ENCODE data around the gene PRR7.

DNA sequence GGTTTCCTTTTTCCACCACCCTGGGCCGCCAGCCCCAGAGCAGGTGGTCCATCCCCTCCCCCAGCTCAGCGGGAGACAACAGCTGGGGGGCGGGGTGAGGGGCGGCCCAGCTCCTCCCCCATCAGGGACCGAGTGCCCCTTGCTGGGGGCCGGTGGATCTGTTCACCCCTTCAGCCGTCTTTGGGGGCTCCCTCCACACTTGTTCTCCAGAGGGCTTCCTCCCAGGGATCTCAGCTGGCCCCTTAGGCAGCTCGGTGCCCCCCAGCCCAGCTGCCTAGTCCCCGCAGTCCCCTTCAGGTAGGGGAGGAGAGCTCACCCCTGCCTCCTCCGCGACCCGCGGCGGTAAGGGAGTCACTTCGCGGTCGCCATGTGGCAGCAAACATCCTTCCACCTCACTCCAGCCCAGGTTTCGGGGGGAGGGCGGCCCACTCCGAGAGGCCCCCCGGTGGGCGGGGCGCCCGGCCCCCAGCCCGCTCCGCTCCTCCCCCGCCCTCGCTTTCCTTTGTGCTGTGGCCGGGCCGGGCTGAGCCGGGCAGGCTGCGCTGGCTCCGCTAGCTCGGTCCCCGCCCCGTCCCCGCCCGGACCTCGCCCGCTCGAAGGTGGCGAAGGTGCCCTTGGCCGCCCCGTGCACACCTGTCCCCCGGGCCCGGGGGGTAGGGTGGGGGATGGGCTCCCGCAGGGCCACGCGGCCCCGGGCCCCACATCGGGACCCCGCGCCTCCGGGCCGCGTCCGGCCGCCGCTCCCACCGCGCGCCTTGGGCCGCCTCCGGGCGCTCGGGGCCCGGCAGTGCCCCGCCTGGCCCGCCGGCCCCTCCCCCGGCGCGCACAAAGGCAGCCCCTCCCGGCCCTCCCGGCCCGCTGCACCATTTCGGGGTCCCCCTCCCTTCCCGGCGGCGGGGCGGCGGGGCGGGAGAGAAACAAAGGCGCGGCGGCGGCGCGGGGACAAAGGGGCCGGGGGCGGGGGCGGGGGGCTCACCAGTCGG is 26.1 kb downstream of the PRR7 start:
- TF ChIP-seq RELA (CRISPR knock-in tag; IDR thresholded peaks at IDR 0.05) (no peak), ETV5 (CRISPR knock-in tag; IDR thresholded peaks at IDR 0.05; ENCODE audit: borderline replicate concordance) (no peak), CEBPB (IDR thresholded peaks at IDR 0.05; ENCODE audit: borderline replicate concordance, low read depth, low read length) (no peak), ZNF205 (CRISPR knock-in tag; IDR thresholded peaks at IDR 0.05) (no peak)
- TF ChIP-seq, protein P1, sequence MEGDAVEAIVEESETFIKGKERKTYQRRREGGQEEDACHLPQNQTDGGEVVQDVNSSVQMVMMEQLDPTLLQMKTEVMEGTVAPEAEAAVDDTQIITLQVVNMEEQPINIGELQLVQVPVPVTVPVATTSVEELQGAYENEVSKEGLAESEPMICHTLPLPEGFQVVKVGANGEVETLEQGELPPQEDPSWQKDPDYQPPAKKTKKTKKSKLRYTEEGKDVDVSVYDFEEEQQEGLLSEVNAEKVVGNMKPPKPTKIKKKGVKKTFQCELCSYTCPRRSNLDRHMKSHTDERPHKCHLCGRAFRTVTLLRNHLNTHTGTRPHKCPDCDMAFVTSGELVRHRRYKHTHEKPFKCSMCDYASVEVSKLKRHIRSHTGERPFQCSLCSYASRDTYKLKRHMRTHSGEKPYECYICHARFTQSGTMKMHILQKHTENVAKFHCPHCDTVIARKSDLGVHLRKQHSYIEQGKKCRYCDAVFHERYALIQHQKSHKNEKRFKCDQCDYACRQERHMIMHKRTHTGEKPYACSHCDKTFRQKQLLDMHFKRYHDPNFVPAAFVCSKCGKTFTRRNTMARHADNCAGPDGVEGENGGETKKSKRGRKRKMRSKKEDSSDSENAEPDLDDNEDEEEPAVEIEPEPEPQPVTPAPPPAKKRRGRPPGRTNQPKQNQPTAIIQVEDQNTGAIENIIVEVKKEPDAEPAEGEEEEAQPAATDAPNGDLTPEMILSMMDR (CRISPR knock-in tag; IDR thresholded peaks at IDR 0.05): 0 out of 2 replicates have a peak, but pooled peaks have one; percentile 11

Data from HepG2 (cell line).